ENCODE measurements around the gene NTS.

Gene NTS

DNA sequence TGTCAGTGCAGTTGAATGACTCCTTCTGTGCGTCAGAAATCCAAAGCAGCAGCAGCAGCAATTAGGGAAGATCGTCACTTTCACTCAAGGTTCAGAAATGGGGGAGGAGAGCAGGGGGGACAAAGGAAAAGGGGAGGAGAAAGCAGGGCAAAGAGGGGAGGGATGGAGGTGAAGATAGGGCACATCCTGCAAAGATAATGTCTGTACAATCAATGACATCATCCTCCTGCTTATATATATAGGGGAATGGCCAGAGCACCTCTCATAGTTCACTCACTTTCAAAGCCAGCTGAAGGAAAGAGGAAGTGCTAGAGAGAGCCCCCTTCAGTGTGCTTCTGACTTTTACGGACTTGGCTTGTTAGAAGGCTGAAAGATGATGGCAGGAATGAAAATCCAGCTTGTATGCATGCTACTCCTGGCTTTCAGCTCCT lies at the start of gene NTS:
NTS (plus strand) TSS at position 265 of the 431 bp plus-strand sequence; CDS start at position 374, 109 bp downstream.
- peak in 1 of 2 donors; percentile 26 for DNase-seq

GRCh38 chr12:85825746-85826145 lies 48.3 kb upstream of the NTS start:
- no peak for DNase-seq

DNA sequence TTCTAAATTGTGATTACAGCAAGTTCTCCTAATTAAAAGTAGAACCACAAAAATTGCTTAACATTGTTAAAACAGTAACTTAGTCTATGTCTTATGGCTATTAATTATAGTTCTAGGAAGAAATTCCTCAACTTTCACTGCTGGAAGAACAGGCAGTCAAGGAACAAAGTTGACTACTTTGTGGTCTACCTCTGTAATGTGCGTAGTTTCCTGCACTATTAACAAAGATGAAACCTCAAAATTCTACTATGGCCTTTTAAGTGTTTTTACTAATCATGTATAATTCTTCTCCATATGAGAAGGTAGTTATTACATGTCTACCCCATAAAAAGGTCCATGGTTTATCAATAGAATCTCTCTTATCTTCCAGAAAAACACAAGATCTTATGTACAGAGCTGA lies 45.5 kb upstream of the NTS start:
- DNase-seq: no peak

DNA sequence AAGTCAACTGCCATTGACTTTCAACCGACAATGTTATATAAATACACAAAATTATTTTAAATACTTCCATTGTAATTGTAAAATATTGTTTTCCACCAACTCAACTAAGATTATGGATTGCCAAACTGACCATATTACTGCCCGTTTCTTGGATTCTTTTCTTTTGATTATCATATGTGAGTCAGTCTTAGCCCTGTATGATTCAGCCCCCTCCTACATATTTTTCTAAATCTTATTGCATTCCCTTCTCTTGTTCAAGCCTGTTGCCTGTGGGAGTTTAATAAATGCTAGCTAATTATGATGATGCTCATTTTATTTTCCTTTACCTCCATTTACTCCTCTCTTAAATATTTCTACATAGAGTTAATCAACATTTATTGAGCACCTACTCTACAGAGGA lies 44.7 kb upstream of the NTS start:
- DNase-seq: no peak

GRCh38 chr12:85831327-85831990 lies 42.6 kb upstream of the NTS start:
- no peak for DNase-seq

DNA sequence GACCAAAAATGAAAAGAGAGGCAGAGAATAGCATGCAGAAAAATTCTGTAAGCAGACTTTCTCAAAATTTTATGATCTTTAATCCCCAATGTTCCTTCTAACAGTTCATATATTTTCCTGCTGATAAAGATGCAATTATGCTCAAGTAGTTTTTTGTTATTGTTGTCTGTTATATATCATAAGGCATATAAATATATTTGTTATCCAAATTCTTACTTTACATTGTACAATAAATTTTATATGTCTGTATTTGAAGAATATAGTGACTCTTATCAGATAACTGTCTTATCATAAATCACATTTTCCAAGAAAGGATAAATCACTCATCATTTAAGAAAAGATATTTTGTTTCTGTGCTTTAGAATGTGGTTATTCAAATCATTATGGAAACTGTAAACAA lies 40.5 kb upstream of the NTS start:
- DNase-seq: no peak

- DNase-seq: no peak
These were observed 39.7 kb upstream of the NTS start for GRCh38 chr12:85834378-85834777.

DNA sequence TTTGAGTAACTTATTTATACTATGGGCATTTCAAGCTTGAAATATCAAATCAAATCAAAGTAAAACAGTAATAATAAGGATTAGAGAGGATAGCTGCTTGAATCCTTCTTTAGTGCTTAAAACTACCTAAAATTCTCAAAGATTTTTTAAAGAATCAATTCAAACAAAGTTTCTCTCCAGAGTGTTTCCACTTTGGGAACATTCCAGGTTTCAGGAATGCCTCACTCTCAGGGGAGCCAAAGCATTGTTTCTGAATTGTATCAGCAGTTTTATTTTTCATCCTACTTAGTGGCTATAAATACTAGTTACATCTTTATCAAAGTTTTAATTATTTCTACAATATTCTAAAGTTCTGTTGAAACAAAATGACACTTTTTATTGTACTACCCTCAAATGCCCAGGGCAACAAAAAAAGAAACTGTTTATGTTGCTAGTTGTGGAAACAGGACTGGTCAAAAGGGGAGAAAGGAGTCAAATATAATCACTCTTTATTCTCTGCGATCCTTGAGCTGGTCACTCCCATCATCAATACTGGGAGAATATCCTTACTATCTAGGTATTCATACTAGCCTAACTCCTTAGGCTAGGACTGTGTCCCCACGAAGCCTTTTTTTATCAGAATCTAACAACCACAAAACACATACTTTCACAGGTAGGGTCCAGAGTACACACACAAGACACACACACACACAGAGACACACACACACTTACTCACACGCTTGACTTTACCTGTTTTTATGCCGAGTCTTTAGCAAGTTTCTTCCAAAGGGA lies 38.5 kb upstream of the NTS start:
- no peak for DNase-seq

GRCh38 chr12:85836197-85837090 lies 37.7 kb upstream of the NTS start, which contains the start of gene RASSF9:
TSS of gene RASSF9 (minus strand) at chr12:85836409. CDS start at chr12:85836201, 208 bp downstream.
- no peak for DNase-seq

- DNase-seq: no peak
These were observed 30.3 kb upstream of the NTS start for GRCh38 chr12:85843606-85844310.

- no peak for DNase-seq
These were observed 24.8 kb upstream of the NTS start for GRCh38 chr12:85849344-85849743.

DNA sequence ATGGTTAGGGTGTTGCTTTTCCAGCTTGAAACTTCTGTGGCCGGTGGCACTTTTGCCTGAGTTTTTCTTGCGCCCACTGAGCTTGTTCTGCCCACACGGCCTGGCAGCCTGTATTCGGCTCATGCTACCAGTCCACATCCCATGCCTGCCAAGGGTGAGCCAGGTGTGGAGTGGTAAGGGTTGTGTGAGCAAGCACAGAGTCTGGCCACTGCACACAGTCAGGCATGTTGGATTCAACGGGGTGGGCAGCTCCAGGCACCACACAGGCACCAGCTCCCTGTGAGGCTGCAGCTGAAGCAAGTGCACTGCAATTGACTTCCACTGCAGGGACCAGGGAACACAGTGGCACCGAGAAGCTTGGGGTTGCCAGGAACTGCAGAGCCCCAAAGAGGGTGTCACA lies 18.8 kb upstream of the NTS start:
- DNase-seq: no peak

DNA sequence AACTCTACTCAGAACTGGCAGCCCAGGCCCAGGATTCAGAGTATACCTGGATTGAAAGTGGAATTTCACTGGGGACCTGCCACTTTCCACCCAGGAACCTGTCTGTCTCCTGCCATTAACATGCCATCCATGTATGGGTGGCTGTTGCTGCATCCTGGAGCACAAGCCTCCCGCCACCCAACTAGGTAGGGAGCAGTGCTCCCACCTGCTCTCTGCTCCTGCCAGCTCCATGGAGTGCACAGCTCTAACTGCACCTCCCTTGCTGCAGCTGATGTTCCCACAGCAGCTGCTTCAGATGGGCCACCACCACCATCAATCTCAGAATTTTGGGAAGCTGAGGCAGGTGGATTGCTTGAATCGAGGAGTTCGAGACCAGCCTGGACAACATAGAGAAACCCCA lies 17.1 kb upstream of the NTS start:
- DNase-seq: no peak

- DNase-seq: no peak
These were observed 8.2 kb upstream of the NTS start for GRCh38 chr12:85865890-85866289.

DNA sequence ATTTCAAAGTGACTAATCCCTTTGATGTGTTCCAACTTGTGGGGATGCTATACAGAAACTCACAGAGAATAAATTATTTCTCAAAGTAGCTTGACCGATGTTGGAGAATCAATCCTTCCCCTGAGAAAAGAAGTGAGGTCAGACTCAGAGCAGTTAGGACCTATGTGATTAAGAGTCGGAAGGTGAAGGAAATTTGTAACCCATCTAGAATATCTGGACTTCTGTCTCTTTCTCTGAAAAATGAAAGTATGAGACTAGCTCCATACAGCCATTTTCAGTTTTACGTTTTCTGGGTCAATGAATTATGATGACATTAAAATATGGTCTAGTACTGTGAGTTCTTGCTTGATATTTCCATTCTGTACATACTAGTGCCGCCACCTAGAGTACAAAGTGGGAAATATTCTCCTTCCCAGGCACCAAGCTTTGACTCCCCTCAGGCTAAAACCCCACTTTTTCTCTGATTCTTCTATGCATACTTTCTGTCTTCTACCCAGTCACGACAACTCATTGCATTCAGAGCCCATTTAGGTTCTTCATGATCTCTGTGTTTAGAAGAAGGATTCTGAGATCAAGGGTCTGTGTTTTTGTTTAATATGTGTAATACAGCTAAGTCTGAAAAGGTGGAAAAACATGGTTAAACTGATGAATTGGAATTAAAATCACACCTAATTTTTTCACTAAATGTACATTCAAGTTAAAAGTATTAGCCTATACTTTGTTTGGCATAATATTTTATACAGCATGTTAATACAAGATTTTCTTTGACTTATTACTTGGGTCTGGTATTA lies 6.9 kb upstream of the NTS start:
- peak in 1 of 2 donors; percentile 62 for DNase-seq

DNA sequence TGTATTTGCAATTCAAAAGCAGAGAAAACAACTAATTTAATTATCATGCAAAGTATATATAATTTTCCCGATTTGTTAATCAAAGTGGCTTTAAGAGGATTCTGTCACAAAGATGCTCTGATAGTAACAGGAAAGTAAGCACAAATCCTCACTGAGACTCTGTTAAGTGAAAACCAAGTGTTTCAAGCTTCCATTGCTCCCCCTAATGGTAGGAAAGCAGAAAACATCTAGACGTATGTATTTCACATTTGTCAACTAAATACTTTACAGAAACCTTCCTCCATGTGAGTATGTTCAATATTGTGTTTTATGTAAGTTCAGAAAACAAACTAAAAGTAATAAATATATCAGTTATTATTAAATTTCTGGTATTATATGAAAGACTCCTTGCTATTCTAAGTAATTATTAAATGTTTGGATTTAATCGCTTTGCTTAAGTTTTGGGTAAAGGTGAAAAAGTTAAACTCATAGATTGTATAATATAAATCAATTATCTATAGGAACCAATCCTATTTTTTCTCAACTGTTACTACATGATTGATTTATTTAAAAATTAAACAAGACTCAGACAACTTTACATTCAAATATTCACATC lies 1.5 kb upstream of the NTS start:
- peak in 1 of 2 donors; percentile 59 for DNase-seq

- no peak for DNase-seq
These were observed 3.4 kb downstream of the NTS start for GRCh38 chr12:85877459-85877858.

DNA sequence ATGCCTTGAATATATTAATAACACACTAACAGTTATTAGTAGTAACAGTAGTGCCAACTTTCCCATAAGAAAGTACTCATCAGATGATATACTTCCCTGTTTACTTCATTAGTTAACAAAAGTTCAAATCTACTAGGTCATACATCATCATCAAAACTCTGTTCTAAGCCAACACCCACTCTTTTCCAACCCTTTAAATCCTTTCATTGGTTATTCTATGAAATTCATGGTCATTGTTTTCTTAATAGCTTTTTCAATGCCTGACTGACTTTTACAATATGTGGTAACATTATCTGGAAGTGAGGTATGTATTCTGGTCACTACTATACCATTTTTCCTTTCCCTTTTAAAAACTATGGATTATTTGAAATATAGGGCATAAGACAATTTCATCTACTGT lies 9.7 kb downstream of the NTS start:
- no peak for DNase-seq

DNA sequence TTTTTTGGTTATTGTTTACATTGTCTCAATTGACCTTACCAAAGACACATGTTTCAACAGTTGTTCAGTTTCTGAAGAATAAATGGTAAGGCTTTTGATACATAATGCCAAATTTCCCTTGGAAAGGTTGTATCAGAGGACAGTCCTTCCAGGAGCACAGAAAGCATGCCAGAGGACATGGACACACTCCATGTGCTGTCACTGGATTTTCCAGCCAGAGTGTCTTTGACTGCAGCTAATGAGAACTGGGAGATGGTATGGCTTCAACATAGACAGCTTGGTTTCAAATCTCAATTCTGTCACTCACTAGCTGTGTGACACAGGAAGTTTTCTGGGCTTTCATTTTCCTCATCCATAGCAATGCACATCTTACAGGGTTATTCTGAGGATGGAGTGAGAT lies 20.6 kb downstream of the NTS start:
- no peak for DNase-seq

GRCh38 chr12:85920324-85920947 lies 46.3 kb downstream of the NTS start:
- DNase-seq: peak in 1 of 2 donors; percentile 13

- no peak for DNase-seq
These were observed 49.8 kb downstream of the NTS start for GRCh38 chr12:85923767-85924331.
